Measurements from ENCODE around the gene PTGES3.
"Not testable (repeated sequence)": the region's sequence is repeated elsewhere in the genome, so short reads cannot be mapped to it uniquely, and the experiment has no call there.

PTGES3 gene

GRCh38 chr12:56704522-56704921 is 16.4 kb upstream of the PTGES3 start:
- not testable (repeated sequence) for DNase-seq

- DNase-seq, result no peak
These were observed 11.1 kb upstream of the PTGES3 start for GRCh38 chr12:56699020-56699661.

GRCh38 chr12:56695327-56696101 is 7.4 kb upstream of the PTGES3 start:
- no peak for DNase-seq

- DNase-seq, result no peak
These were observed 6.1 kb upstream of the PTGES3 start for GRCh38 chr12:56694161-56694560.

GRCh38 chr12:56688846-56689109 is 694 bp upstream of the PTGES3 start:
- no peak for DNase-seq

GRCh38 chr12:56687223-56688128 is 608 bp downstream of the PTGES3 start:
- DNase-seq, result peak; percentile 68

- peak; percentile 27 for DNase-seq
These were observed 3.2 kb downstream of the PTGES3 start for GRCh38 chr12:56684745-56685359.

- peak; percentile 18 for DNase-seq
These were observed 5.8 kb downstream of the PTGES3 start for GRCh38 chr12:56682323-56682722.

GRCh38 chr12:56679883-56680575 is 8.1 kb downstream of the PTGES3 start:
- DNase-seq, result peak; percentile 32

GRCh38 chr12:56678852-56679251 is 9.2 kb downstream of the PTGES3 start:
- peak; percentile 26 for DNase-seq

- peak; percentile 25 for DNase-seq
These were observed 10.4 kb downstream of the PTGES3 start for GRCh38 chr12:56677680-56678079.

GRCh38 chr12:56676851-56677580 is 11.1 kb downstream of the PTGES3 start:
- peak; percentile 22 for DNase-seq

- no peak for DNase-seq
These were observed 16.5 kb downstream of the PTGES3 start for GRCh38 chr12:56671608-56672007.

GRCh38 chr12:56670836-56671235 is 17.2 kb downstream of the PTGES3 start:
- DNase-seq, result no peak

GRCh38 chr12:56668197-56668457 is 20.0 kb downstream of the PTGES3 start:
- no peak for DNase-seq

- DNase-seq, result no peak
These were observed 26.0 kb downstream of the PTGES3 start for GRCh38 chr12:56661979-56662638.

GRCh38 chr12:56661560-56661959 is 26.5 kb downstream of the PTGES3 start:
- no peak for DNase-seq

GRCh38 chr12:56658921-56659320 is 29.2 kb downstream of the PTGES3 start:
- no peak for DNase-seq

- no peak for DNase-seq
These were observed 30.4 kb downstream of the PTGES3 start for GRCh38 chr12:56657416-56658379.

- DNase-seq, result not testable (repeated sequence)
These were observed 34.3 kb downstream of the PTGES3 start for GRCh38 chr12:56653781-56654180.

Measured in stimulated activated CD8-positive, alpha-beta memory T cell treated with anti-CD3 and anti-CD28 coated beads, Interleukin-4, amount 100 ng/mL, for 48 hours (primary cell).